Cardiac muscle cell (in vitro differentiated cells and primary cell): ENCODE data around the gene FNBP1. TPM values are rescaled to one million over a fixed set of nuclear protein-coding genes. Genes with fewer than 3 reads are reported as not detected.

Source experiments
- DNase-seq, 2 donors: peaks; one replicate each; pipeline versions ENCODE4 v3.0.0 to v3.0.0-alpha.2; 2010 to 2017; ENCODE audit warnings: low read depth in 1 of 2, low spot score in 1 of 2
- H3K27ac ChIP-seq: fragments of 200-600 bp; sonication (generic); 2 replicates; pipeline ENCODE4 v1.5.1; 2016
- H3K27me3 ChIP-seq: fragments of 200-600 bp; sonication (generic); 2 replicates; pipeline ENCODE4 v1.6.0; 2016; ENCODE audit warnings: control low read depth
- H3K36me3 ChIP-seq: fragments of 200-600 bp; sonication (generic); 2 replicates; pipeline ENCODE4 v1.5.1; 2016; ENCODE audit warnings: control low read depth
- H3K4me1 ChIP-seq: fragments of 200-600 bp; sonication (generic); 2 replicates; pipeline ENCODE4 v1.8.1; 2017; ENCODE audit warnings: low read depth, mild to moderate bottlenecking, mixed run types
- H3K4me3 ChIP-seq: fragments of 200-600 bp; sonication (generic); 2 replicates; pipeline ENCODE4 v1.5.1; 2016; ENCODE audit warnings: mild to moderate bottlenecking
- H3K9me3 ChIP-seq: fragments of 200-600 bp; sonication (generic); 2 replicates; pipeline ENCODE4 v1.5.1; 2017; ENCODE audit warnings: low read depth, mild to moderate bottlenecking, control low read depth
- CTCF ChIP-seq: IDR thresholded peaks from 2 replicates; pipeline ENCODE4 v1.5.1; 2012; ENCODE audit warnings: low read depth, mild to moderate bottlenecking, low read length
- polyA plus RNA-seq: library from polyadenylated mRNA; unstranded; fragments of >200 nt; fragmentation: Nextera tagmentation; extraction: Ambion mirVana; gene quantifications from 2 replicates; pipeline ENCODE4 v1.2.1, GENCODE V29; 2016
- total RNA-seq: library from RNA; depleted of rRNA; stranded (reverse); fragments of >200 nt; gene quantifications from 2 replicates; pipeline ENCODE4 v1.2.3, GENCODE V29; 2016

Gene FNBP1
- total and polyA plus RNA-seq, 2 experiments from 2014 or later: 20.5 to 37.9 TPM

DNA sequence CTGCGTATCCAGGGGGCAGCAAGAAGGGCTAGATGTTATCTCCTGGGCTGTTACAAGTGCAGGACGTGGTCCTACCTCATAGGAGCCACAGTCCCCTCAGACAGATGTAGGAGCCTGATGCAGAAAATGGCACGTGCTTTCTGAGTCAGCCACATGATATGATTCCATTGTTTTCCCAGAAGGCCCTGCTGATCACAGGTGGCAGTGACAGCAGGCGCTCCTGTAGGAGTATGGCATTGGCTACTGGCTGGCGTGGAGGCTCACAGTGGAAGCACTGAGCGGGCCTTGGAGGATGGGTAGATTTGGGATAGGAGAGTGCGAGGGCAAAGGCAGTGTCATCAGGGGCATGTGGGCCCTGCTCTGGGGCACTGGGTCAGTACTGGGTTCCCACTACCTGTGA lies 185.8 kb downstream of the FNBP1 start:
- TF ChIP-seq CTCF: no peak
- H3K4me3 ChIP-seq: no peak overlapping the region
- H3K27me3 ChIP-seq: no peaks in the 10 kb centered on the region
- no peak for DNase-seq
- peaks cover 34% of the 10 kb centered on the region for H3K36me3 ChIP-seq
- no peaks in the 10 kb centered on the region for H3K9me3 ChIP-seq
- H3K27ac ChIP-seq: no peak overlapping the region
- H3K4me1 ChIP-seq: no peaks in the 10 kb centered on the region

DNA sequence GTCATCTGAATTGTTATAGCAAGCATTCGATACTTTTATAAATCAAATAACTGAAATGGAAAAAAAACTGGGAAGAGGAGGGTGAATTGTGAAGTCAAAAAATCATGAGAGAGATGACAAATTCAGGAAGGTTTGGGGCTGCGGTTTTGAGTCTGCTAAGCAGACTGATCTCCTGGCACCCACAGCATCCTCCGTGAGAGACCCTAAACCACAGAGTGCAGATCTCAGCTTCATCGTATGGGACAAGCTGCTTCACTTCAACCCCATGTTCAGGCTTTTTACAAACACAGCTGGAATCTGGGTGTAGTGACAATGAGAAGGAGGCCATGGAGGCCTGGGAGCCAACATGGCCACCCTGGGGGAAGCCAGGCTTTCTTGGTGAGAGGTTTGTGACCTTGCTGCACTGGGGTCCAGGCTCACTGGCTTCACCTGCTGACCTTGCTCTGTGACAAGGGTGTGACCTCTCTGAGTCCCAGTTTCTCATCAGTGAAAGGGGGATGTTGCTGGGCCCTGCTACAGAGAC lies 188.3 kb downstream of the FNBP1 start:
- no peaks in the 10 kb centered on the region for H3K9me3 ChIP-seq
- H3K27me3 ChIP-seq: no peaks in the 10 kb centered on the region
- H3K4me1 ChIP-seq: no peaks in the 10 kb centered on the region
- DNase-seq: no peak
- peaks cover 22% of the 10 kb centered on the region for H3K36me3 ChIP-seq
- H3K4me3 ChIP-seq: no peak overlapping the region
- TF ChIP-seq CTCF: no peak
- H3K27ac ChIP-seq: no peak overlapping the region

GRCh38 chr9:129853614-129854013 lies 189.4 kb downstream of the FNBP1 start:
- no peaks in the 10 kb centered on the region for H3K27me3 ChIP-seq
- H3K9me3 ChIP-seq: no peaks in the 10 kb centered on the region
- H3K27ac ChIP-seq: no peak overlapping the region
- no peak overlapping the region for H3K4me3 ChIP-seq
- no peak for DNase-seq
- H3K36me3 ChIP-seq: peaks cover 19% of the 10 kb centered on the region
- H3K4me1 ChIP-seq: no peaks in the 10 kb centered on the region
- no peak for TF ChIP-seq CTCF

DNA sequence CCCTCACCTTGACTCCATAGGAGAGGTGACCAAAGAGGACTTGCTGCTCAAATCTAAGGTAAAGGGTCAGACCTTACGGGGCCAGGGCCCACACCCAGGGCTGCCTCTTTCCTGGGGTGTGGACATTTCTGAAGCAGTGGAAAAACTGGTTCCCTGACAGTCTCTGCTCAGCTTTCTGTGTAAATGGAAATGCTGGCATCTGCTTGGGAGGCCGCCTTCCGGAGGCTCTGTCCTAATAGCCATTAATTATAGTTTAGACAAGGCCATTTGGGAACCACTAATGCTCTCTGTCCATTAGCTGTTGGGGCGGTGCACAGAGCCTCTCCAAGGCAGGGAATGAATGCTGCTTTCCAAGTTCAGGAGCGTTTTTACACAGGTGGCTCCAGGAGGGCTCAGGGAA lies 190.4 kb downstream of the FNBP1 start:
- Histone ChIP-seq H3K4me1 (no peaks in the 10 kb centered on the region), H3K27me3 (no peaks in the 10 kb centered on the region), H3K9me3 (no peaks in the 10 kb centered on the region), H3K36me3 (peaks cover 18% of the 10 kb centered on the region), H3K4me3 (no peak overlapping the region), H3K27ac (no peak overlapping the region)
- no peak for TF ChIP-seq CTCF
- DNase-seq: no peak

DNA sequence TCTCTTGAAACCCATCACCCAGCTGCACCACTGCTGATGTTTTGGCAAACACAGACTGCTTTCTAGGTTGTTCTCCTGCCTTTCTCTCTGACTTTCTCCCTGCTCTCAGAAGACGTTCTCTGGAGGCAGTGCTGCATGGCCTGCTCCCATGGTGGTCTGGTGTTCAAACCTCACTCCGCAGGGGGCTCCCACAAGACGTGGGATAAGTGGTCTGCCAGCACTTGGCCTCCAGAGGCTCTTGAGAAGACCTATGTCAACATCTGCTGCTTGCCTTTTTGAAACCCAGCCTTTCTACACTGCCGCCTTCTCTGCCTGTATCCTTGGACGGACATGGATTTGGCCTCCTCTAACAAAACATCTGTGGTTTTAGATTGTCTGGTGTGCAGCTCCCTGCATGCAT lies 191.2 kb downstream of the FNBP1 start:
- Histone ChIP-seq H3K27ac (no peak overlapping the region), H3K27me3 (no peaks in the 10 kb centered on the region), H3K4me3 (no peak overlapping the region), H3K9me3 (no peaks in the 10 kb centered on the region), H3K36me3 (peaks cover 18% of the 10 kb centered on the region), H3K4me1 (no peaks in the 10 kb centered on the region)
- no peak for DNase-seq
- no peak for TF ChIP-seq CTCF
